BLaER1 (cell line): ENCODE measurements around the gene ZC3H12C.

Experiments used
- H3K27ac ChIP-seq: shearing (Covaris generic); formaldehyde crosslinking; 2 replicates; pipeline ENCODE4 v1.8.1; 2022
- H3K27me3 ChIP-seq: shearing (Covaris generic); formaldehyde crosslinking; 2 replicates; pipeline ENCODE4 v1.8.1; 2022
- H3K36me3 ChIP-seq: shearing (Covaris generic); formaldehyde crosslinking; 2 replicates; pipeline ENCODE4 v1.8.1; 2022
- H3K4me1 ChIP-seq: shearing (Covaris generic); formaldehyde crosslinking; 2 replicates; pipeline ENCODE4 v1.8.1; 2022
- H3K4me2 ChIP-seq: shearing (Covaris generic); formaldehyde crosslinking; 2 replicates; pipeline ENCODE4 v1.8.1; 2022
- H3K4me3 ChIP-seq: shearing (Covaris generic); formaldehyde crosslinking; 2 replicates; pipeline ENCODE4 v1.8.1; 2022
- H3K9ac ChIP-seq: shearing (Covaris generic); formaldehyde crosslinking; 2 replicates; pipeline ENCODE4 v1.8.1; 2022
- H3K9me3 ChIP-seq: shearing (Covaris generic); formaldehyde crosslinking; 2 replicates; pipeline ENCODE4 v1.8.1; 2022
- H4K20me1 ChIP-seq: shearing (Covaris generic); formaldehyde crosslinking; 2 replicates; pipeline ENCODE4 v1.8.1; 2022
- Cebpa-rat ChIP-seq: shearing (Covaris generic); IDR thresholded peaks from 2 replicates; pipeline ENCODE4 v1.8.1; 2022

ZC3H12C gene

GRCh38 chr11:110160437-110160836, 67.2 kb downstream of the ZC3H12C start:
- Histone ChIP-seq H4K20me1 (no peaks in the 10 kb centered on the region), H3K4me3 (no peak overlapping the region), H3K9me3 (no peaks in the 10 kb centered on the region), H3K4me1 (no peaks in the 10 kb centered on the region), H3K27me3 (no peaks in the 10 kb centered on the region), H3K4me2 (no peak overlapping the region), H3K27ac (no peak overlapping the region), H3K36me3 (peaks cover 83% of the 10 kb centered on the region), H3K9ac (no peak overlapping the region)
- no peak for TF ChIP-seq Cebpa-rat

GRCh38 chr11:110161061-110161460, 67.9 kb downstream of the ZC3H12C start:
- Histone ChIP-seq H3K27me3 (no peaks in the 10 kb centered on the region), H3K4me3 (no peak overlapping the region), H3K36me3 (peaks cover 86% of the 10 kb centered on the region), H3K4me2 (no peak overlapping the region), H4K20me1 (no peaks in the 10 kb centered on the region), H3K9me3 (no peaks in the 10 kb centered on the region), H3K9ac (no peak overlapping the region), H3K4me1 (no peaks in the 10 kb centered on the region), H3K27ac (no peak overlapping the region)
- no peak for TF ChIP-seq Cebpa-rat

DNA sequence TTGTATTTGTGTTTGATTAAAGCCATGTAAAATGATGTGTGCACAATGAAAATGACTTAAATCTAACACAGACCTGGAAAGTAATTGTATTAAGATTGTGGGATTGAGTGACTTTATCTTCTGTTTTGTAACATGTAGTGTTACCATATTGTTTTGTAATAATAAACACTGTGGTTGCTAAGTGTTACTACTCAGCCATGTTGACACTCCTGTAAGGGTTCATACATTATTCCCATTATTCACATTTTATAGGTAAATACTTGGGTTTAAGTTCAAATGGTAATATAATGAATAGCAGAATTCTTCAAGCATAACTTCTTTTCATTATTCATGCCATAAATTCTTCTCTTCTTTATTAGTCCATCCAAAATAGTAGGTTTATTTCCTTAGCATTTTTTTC, 69.0 kb downstream of the ZC3H12C start:
- Histone ChIP-seq H3K4me1 (no peaks in the 10 kb centered on the region), H3K36me3 (peaks cover 77% of the 10 kb centered on the region), H3K4me3 (no peak overlapping the region), H3K9ac (no peak overlapping the region), H4K20me1 (no peaks in the 10 kb centered on the region), H3K9me3 (no peaks in the 10 kb centered on the region), H3K4me2 (no peak overlapping the region), H3K27me3 (no peaks in the 10 kb centered on the region), H3K27ac (no peak overlapping the region)
- no peak for TF ChIP-seq Cebpa-rat

- no peak for TF ChIP-seq Cebpa-rat
- Histone ChIP-seq H3K36me3 (peaks cover 55% of the 10 kb centered on the region), H4K20me1 (no peaks in the 10 kb centered on the region), H3K9me3 (no peaks in the 10 kb centered on the region), H3K27me3 (no peaks in the 10 kb centered on the region), H3K4me1 (no peaks in the 10 kb centered on the region), H3K9ac (no peak overlapping the region), H3K4me3 (no peak overlapping the region), H3K27ac (no peak overlapping the region), H3K4me2 (no peak overlapping the region)
Observed at GRCh38 chr11:110165039-110165925, 72.1 kb downstream of the ZC3H12C start.

- Histone ChIP-seq H3K4me1 (no peaks in the 10 kb centered on the region), H3K27me3 (no peaks in the 10 kb centered on the region), H3K9me3 (no peaks in the 10 kb centered on the region), H4K20me1 (no peaks in the 10 kb centered on the region), H3K9ac (no peak overlapping the region), H3K4me3 (no peak overlapping the region), H3K27ac (no peak overlapping the region), H3K4me2 (no peak overlapping the region), H3K36me3 (peaks cover 32% of the 10 kb centered on the region)
- TF ChIP-seq Cebpa-rat: no peak
Observed at GRCh38 chr11:110168033-110168803, 75.0 kb downstream of the ZC3H12C start.

DNA sequence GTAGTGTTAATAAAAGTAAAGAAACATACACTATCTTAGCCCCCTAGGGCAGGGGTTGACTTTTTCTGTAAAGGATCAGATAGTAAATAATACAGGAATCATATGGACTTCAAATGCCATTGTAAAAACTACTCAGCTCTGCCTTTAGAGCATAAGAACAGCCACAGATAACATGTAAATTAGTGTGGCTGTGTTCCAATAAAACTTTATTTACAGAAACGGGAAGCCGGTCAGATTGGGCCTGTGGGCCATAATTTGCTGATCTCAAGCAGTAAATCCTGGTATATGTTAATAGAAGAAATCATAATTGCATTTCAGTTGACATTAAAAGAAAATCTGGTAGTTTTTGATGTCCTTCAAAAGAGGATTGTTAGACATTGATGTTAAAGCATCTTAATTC, 76.5 kb downstream of the ZC3H12C start:
- no peak overlapping the region for H3K27ac ChIP-seq
- no peak overlapping the region for H3K9ac ChIP-seq
- no peaks in the 10 kb centered on the region for H4K20me1 ChIP-seq
- no peaks in the 10 kb centered on the region for H3K27me3 ChIP-seq
- H3K36me3 ChIP-seq: peaks cover 16% of the 10 kb centered on the region
- no peak overlapping the region for H3K4me2 ChIP-seq
- H3K4me3 ChIP-seq: no peak overlapping the region
- H3K9me3 ChIP-seq: no peaks in the 10 kb centered on the region
- H3K4me1 ChIP-seq: peaks cover 9% of the 10 kb centered on the region; the same call in 1 of the 2 replicates
- no peak for TF ChIP-seq Cebpa-rat

DNA sequence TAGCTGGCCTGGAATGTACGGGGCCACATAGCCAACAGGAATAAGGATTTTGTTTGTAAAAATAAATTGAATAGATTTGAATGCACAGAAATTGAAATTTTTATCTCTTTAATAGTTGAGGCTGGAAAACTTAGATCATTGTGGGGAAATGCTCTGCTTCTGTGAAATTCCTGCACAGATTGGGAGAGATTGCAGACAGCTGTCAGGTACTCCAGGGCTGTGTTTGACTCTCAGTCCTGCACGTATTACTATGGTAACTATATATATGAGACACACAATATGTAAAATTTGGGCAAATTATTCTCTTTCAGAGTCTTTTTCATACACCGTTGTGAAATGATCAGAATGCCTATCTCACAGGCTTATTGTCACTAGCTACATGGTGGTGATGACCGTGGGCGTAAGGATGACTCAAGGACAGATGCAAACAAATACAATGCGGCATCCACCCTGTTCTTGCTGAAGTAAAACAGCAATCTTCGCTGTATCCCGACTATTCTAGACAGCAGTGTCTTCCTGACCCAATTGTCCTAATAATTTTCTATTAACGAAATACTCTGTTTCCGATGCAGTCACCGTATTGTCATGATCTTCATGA, 79.4 kb downstream of the ZC3H12C start:
- H3K4me1 ChIP-seq: peaks cover 9% of the 10 kb centered on the region; the same call in 1 of the 2 replicates
- no peak overlapping the region for H3K27ac ChIP-seq
- TF ChIP-seq Cebpa-rat: no peak
- H3K36me3 ChIP-seq: peaks cover 6% of the 10 kb centered on the region; the same call in 1 of the 2 replicates
- no peak overlapping the region for H3K4me3 ChIP-seq
- H3K9me3 ChIP-seq: no peaks in the 10 kb centered on the region
- no peaks in the 10 kb centered on the region for H4K20me1 ChIP-seq
- no peak overlapping the region for H3K9ac ChIP-seq
- H3K4me2 ChIP-seq: no peak overlapping the region
- H3K27me3 ChIP-seq: no peaks in the 10 kb centered on the region

DNA sequence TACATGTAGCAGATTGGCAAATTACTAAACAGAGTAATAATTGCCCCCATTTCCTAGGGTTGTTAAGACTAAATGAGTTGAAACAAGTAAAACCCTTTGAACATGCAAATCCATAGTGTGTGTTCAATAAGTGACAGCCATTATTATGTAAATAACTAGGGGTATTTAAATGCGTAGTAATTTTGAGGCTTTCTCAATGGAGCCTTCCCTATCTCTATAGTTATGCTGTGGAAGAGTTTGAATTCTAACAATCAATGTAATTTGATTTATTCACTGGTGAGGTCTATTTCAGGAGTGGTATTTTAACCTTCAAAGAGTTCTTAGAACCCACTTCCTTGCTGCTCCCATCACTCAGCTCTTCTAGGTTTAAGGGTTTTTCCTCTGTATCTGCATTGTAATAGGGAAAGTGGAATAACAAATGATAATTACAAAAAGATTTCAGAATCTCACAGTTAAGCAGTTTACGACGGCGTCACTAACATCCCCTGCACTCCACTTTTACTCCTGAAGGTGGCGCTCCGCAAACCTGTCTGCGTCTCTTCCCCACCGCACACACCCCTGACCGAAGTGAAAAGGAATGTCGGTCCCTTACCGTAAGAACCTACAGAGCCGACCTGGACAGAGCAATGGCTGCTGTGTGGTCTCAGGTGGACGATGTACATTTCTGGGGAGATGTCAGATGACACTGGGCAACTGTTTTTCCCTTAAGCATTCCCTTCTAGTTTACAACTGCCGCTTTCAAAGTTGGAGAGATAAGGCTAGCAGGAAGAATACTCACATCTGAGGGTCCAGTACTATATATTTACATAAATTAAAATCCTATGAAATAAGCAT, 80.8 kb downstream of the ZC3H12C start:
- Histone ChIP-seq H3K4me3 (no peak overlapping the region), H4K20me1 (no peaks in the 10 kb centered on the region), H3K36me3 (peaks cover 6% of the 10 kb centered on the region; the same call in 1 of the 2 replicates), H3K4me1 (peaks cover 9% of the 10 kb centered on the region; the same call in 1 of the 2 replicates), H3K27ac (no peak overlapping the region), H3K27me3 (no peaks in the 10 kb centered on the region), H3K9ac (no peak overlapping the region), H3K4me2 (0 out of 2 replicates have a peak overlapping the region, but pooled peaks have one; percentile 5), H3K9me3 (no peaks in the 10 kb centered on the region)
- no peak for TF ChIP-seq Cebpa-rat
